ENCODE data around the gene HSD3B2. TPM values are rescaled to one million over a fixed set of nuclear protein-coding genes. Genes with fewer than 3 reads are reported as not detected.

HSD3B2 gene
- total RNA-seq, 2 experiments from 2014 or later = not detected

GRCh38 chr1:119472080-119472818, 57.3 kb downstream of the HSD3B2 start:
- CTCF ChIA-PET = no interaction called here
- no peaks in the 10 kb centered on the region for H3K4me1 Mint-ChIP-seq
- H3K27ac Mint-ChIP-seq = no peak overlapping the region
- no peaks in the 10 kb centered on the region for H3K36me3 Mint-ChIP-seq
- no peak for ATAC-seq
- no peak for DNase-seq
- no peak overlapping the region for H3K4me3 Mint-ChIP-seq
- peaks cover 8% of the 10 kb centered on the region for H3K27me3 Mint-ChIP-seq
- H3K9me3 Mint-ChIP-seq (ENCODE audit: low read depth) = no peaks in the 10 kb centered on the region

Other genes starting within 250 kb of the HSD3B2 start
- gene HAO2, start 46.4 kb upstream of the HSD3B2 start, total RNA-seq = not detected
- not detected for gene HSD3B1, start 92.1 kb downstream of the HSD3B2 start, total RNA-seq
- under 1 TPM; 0.06 to 0.47 TPM for gene ZNF697, start 233.1 kb downstream of the HSD3B2 start, total RNA-seq

Measured in activated CD8-positive, alpha-beta memory T cell treated with anti-CD3 and anti-CD28 coated beads, Interleukin-2, amount 10 ng/mL, durations not matched to agents 7 days and 5 days (primary cell).